Activated CD8-positive, alpha-beta memory T cell treated with anti-CD3 and anti-CD28 coated beads for 36 hours (primary cell): Measurements from ENCODE around the gene SYNDIG1. TPM values are rescaled to one million over a fixed set of nuclear protein-coding genes. Genes with fewer than 3 reads are reported as not detected.

Experiments
- CTCF ChIA-PET: fragments of 350-600 bp; sonication (Branson Sonifier 250); formaldehyde crosslinking; loops from one replicate; lab custom pipeline; 2021; ENCODE audit warnings: antibody characterized with exemption; lab: Charles Lee
- POLR2A ChIA-PET: fragments of 350-600 bp; sonication (Branson Sonifier 250); formaldehyde crosslinking; loops from one replicate; lab custom pipeline; 2021; ENCODE audit warnings: antibody characterized with exemption; lab: Charles Lee
- total RNA-seq, 2 experiments: library from RNA; stranded (reverse); gene quantifications; one replicate each; pipeline ENCODE4 v1.2.3, GENCODE V29; 2021

The SYNDIG1 gene
- total RNA-seq, 2 experiments from 2014 or later, result not detected

- POLR2A ChIA-PET, result no interaction called here
- CTCF ChIA-PET, result no interaction called here
These were observed 236.1 kb downstream of the SYNDIG1 start for GRCh38 chr20:24705486-24705885.

- CTCF ChIA-PET, result interaction anchor here (0.9 kb wide), 1 partner anchor 48 kb away, joined by 3 read pairs; no protein-coding TSS in a partner anchor
These were observed 239.2 kb downstream of the SYNDIG1 start for GRCh38 chr20:24708411-24709295.

More at GRCh38 chr20:24708411-24709295, 239.2 kb downstream of the SYNDIG1 start:
- POLR2A ChIA-PET, result no interaction called here
